Activated CD8-positive, alpha-beta memory T cell treated with anti-CD3 and anti-CD28 coated beads, Interleukin-2, amount 50 U/mL, for 24 hours (primary cell): ENCODE results near the gene IFNL3.
"Not testable (repeated sequence)": the region's sequence is repeated elsewhere in the genome, so short reads cannot be mapped to it uniquely, and the experiment has no call there.

ENCODE experiments used
- DNase-seq: peaks from one replicate; pipeline ENCODE4 v3.0.0-alpha.2; 2020; ENCODE audit errors: extremely low read depth

The IFNL3 gene

GRCh38 chr19:39218230-39219007 lies 26.4 kb downstream of the IFNL3 start:
- DNase-seq, result no peak

DNA sequence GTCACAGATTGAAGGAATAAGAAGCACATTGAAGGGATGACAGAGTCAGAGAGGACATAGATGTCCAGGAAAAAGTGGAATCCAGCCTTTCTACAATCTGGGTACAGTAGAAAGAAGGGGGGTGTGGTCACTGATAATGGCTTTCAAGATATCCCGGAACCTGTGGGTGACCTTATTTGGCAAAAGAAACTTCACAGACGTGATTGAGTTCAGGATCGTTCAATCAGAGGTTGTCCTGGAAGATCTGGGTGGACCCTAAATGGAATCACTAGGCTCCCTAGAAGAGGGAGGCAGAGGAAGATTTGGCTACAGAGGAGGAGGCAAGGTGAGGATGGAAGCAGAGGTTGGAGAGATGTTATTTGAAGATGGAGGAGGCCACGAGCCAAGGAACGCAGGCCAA lies 27.7 kb downstream of the IFNL3 start:
- no peak for DNase-seq

DNA sequence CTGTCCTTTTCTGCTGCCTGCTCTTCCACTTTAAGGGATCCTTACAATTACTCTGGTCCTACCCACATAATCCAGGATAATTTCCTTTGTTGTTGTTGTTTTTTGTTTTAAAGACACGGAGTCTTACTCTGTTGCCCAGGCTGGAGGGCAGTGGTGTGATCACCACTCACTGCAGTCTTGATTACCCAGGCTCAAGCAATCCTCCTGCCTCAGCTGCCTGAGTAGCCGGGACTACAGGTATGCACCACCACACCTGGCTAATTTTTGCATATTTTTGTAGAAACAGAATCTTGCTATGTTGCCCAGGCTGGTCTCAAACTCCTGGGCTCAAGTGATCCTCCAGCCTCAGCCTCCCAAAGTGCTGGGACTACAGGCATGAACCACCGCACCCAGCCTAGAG lies 29.5 kb downstream of the IFNL3 start:
- DNase-seq, result not testable (repeated sequence)

GRCh38 chr19:39212375-39212742 lies 32.4 kb downstream of the IFNL3 start:
- peak; percentile 25 for DNase-seq

- DNase-seq, result no peak
These were observed 33.0 kb downstream of the IFNL3 start for GRCh38 chr19:39211731-39212374.

DNA sequence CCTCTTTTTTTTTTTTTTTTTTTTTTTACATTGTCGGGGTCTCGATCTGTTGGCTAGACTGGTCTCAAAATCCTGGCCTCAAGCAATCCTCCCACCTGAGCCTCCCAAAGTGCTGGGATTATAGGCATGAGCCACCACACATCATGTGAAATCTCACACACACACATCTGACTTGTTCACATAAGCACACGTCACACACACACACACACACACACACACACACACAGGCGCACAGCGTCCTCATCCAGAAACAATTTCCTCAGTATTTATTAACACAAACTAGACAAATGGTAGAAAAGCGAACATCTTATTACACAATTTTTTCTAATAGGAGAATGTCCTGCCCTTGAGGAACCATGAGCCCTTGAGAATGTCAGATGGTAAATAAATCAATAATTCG lies 35.6 kb downstream of the IFNL3 start:
- no peak for DNase-seq

- DNase-seq, result no peak
These were observed 36.5 kb downstream of the IFNL3 start for GRCh38 chr19:39208175-39208795.

DNA sequence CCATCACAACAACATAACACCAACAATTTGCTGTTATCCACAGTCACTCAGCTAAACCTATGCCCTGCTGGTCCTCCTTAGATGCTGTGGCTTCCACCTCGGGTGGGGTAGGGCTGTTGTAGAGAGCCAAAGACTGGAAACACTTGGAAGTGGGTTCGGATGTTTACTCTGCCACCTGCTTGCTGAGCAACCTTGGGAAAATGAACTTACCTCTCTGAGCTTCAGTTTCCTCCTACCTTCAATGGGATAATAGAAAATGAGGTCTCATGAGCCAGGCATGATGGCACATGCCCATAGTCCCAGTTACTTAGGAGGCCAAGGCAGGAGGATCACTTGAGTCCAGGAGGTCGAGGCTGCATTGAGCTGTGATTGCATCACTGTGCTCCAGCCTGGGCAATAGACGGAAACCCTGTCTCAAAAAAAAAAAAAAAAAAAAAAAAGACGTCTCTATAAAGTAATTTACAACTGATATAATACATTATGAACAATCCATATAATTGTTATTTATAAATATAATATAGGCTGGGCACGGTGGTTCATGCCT lies 37.4 kb downstream of the IFNL3 start:
- DNase-seq, result no peak

DNA sequence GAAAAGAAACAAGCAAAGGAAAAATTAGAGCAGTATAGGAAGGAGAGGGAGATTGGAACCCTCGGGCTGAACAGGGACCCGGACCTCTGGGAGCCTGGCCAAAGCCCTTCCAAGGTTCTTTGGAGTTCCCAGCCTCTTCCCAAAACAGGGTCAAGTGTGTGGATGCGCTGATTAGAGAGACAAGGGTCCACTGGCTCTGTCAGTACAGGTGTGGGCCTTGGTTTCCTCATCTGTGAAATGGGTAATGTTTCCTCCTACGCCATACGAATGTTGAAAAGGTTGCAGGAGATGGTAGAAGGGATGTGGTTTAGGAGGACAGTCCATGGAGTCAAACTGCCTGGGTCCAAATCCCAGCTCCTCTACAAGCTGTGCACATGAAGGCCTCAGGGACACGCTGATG lies 38.7 kb downstream of the IFNL3 start:
- DNase-seq, result no peak

GRCh38 chr19:39205449-39205764 lies 39.4 kb downstream of the IFNL3 start:
- no peak for DNase-seq

- DNase-seq, result no peak
These were observed 41.1 kb downstream of the IFNL3 start, which contains the start of gene SYCN for GRCh38 chr19:39203372-39204341. Gene SYCN, minus strand, starts transcription at chr19:39204263. Its CDS starts 9 bp downstream, at chr19:39204254.

GRCh38 chr19:39202998-39203355 lies 41.8 kb downstream of the IFNL3 start:
- DNase-seq, result no peak

GRCh38 chr19:39200803-39201115 lies 44.0 kb downstream of the IFNL3 start:
- no peak for DNase-seq

DNA sequence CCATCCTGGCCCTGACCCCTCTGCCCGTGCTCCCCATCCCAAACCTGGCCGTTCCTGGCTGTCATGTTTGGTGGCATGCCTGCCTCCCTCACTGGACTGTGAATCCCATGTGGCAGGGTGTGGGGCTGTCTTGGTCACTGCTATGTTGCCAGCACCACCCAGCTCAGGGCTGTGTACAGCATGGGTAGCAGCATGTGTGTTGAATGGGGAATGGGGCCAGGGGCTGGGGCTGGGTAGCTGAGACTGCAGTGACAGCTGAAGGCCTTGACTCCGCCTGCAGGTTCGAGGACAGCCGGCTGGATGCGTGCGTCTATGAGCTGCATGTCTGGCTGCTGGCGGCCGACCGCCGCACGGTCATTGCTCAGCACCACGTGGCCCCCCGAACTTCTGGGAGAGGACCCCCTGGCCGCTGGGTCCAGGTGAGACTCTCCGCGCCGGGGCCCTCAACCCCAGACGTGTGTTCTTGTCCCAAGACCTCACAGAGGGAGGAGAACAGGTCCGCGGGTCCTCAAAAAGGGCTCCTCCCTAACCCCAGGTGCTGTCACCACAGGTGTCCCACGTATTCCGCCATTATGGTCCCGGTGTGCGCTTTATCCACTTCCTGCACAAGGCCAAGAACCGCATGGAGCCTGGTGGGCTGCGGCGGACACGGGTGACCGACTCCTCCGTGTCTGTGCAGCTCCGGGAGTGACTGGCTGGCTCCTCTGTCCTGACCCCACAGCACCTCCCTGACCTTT lies 44.6 kb downstream of the IFNL3 start:
- DNase-seq, result no peak

DNA sequence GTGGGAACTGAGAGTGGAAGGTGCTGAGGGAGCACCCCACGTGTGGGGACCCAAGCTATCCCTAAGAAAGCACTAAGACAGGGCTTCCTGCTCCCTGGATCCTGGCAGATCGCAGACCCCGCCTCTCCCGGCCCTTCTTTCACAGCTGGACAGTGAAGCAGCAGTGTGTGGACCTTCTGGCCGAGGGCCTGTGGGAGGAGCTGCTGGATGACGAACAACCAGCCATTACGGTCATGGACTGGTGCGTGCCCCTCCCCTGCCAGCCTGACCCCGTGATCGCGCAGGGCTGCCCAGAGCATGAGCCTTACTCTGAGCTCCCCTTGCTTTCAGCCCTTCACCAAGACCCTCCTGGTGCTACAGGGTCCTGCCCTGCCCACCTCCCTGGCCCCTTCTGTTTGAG lies 45.8 kb downstream of the IFNL3 start:
- DNase-seq, result no peak

DNA sequence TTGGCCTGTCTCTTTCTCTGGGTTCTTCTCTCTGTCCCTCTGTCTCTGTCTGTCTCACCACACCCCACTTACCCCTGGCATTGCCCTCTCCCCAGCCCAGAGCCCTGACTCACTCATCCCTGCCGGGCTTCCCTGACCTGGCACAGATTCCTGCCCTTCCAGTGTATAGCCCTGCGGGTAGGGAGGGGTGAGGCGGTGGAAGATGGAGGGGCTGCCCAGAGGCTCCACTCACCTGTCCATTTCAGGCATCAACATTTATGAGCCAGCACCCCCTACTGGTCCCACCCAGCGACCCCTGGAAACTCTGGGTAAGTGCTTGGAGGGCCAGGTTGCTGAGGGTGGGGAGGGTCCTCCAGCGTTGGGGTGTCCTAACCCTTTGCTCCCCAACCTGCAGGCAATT lies 47.0 kb downstream of the IFNL3 start:
- DNase-seq, result no peak

GRCh38 chr19:39196860-39197562 lies 47.8 kb downstream of the IFNL3 start, which contains the start of gene NCCRP1:
Gene NCCRP1, plus strand, starts transcription at chr19:39196964. Its CDS starts 19 bp downstream, at chr19:39196983.
- DNase-seq, result no peak

DNA sequence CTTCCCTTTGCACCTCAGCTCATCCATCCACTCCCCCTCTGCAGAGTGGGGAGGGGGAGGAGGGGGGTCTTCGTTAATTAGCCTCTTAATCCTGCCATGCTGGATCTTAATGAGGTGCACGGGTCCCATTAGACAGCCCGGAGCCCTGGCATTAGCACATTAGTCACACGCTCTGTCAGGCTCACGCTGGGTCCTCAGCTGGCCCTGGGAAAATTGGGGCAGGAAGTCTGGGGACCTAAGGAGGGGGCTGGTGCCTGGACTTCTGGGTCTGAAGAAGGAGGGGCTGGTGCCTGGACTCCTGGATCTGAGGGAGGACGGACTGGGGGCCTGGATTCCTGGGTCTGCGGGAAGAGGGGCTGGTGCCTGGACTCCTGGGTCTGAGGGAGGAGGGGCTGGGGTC lies 48.5 kb downstream of the IFNL3 start:
- DNase-seq, result no peak

DNA sequence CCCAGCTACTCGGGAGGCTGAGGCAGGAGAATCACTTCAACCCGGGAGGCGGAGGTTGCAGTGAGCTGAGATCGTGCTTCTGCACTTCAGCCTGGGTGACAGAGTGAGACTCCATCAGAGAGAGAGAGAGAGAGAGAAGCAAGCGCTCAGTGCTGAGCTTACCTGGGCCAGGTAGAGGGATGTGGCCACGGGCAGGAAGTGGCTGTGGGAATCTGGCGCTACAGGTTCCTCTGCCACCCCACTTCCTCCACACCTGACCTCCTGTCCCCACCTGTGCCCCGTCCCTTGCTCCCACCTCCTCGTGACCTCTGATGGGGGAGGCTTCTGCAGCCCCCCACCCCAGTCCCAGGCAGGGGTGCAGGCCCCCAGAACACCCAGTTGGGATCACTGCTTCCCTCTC lies 49.1 kb downstream of the IFNL3 start:
- DNase-seq, result no peak

DNA sequence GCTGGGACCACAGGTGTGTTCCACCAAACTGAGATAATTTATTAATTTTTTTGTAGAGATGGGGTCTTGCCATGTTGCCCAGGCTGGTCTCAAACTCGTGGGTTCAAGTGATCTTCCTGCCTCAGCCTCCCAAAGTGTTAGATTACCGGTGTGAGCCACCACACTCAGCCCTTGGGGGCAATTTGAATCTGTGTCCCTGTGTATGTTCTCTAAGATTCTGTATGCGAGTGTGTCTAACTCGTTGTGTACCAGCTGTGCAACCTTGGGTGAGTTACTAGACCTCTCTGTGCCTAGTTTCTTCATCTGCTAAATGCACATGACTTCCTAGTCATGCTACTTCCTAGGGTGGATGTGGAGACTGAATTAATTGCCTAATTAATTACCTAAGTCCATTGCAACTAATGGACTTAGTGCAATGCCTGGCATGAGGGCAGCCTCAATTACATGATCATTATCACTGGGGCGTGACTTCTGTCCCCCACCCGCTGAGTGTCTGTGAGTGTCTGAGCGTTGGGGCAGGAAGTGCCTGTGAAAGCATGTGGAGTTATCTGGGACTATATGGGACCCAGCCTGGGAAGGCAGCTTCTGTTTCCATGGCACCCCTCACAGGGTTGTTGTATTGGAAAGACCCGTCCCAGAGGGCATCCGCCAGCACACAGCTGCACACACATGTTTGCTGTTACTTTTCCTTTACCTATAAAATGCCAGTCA lies 49.8 kb downstream of the IFNL3 start:
- DNase-seq, result no peak
